Measurements from ENCODE around the gene NTSR1.

Gene NTSR1

DNA sequence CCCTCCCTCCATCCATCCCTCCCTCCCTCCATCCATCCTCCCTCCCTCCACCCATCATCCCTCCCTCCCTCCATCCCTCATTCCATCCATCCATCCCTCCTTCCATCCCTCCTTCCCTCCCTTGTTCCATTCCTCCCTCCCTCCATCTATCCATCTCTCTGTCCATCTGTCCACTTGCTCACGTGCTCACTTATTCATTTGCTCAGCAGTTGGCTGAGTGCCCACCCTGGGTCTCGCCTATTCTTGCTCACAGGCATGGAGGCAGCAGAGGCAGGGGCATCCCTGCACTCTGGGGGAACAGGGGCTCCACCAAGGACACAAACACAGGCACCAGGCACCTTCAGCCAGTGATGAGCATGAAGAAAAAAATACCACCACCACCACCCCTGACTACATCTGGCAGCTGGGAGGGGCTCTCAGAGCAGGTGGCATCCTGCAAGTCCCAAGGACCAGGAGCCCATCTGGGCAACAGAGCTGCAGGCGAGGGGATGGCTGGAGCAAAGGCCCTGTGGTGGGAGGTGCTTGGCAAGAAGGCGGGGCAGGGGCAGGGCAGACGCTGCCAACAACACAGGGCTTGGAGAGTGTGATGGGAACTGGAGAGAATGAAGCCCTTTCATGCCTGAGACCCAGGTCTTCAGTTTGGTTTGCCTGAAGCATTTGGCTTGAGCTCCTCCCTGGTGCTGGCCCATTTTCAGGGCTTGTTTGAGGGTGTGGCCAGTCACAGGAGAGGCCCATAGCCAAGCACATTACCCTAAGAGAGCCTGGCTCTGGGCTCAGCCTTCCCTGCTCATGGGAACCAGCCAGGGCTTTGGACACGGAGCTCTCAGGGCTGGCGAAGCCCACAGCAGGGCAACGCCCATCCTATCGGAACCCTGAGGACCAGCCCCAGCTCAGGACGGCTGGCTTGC lies 47.4 kb downstream of the NTSR1 start:
- DNase-seq (ENCODE audit: low read depth in 3 of 3) = no peak

DNA sequence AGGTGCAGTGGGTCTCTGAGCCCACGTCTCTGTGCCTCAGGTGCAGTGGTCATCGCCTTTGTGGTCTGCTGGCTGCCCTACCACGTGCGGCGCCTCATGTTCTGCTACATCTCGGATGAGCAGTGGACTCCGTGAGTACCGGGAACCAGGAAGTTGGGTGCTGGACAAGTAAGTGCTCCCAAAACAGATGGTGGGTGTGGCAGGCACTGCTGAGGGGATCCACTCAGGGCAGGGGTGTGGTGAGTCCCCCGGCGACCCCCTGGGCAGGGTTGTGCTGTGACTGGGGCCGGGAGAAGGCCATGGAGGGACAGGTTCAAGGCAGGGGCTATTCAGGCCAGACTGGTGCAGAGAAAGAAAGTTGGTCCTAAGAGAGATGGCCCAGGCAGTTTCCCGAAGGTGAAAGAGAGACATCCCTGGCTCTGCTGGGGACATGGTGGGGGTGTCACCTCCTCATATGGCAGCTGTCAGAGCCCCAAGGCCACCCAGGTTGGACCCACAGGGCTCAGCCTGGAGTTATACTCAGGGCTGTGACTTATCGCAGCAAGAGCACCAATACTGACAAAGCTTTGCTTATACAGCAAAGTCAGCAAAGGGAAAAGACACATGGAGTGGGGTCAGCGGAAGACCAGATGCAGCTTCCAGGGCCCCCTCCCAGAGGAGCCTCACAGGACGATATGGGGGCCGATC lies 49.7 kb downstream of the NTSR1 start:
- DNase-seq (ENCODE audit: low read depth in 3 of 3) = no peak

DNA sequence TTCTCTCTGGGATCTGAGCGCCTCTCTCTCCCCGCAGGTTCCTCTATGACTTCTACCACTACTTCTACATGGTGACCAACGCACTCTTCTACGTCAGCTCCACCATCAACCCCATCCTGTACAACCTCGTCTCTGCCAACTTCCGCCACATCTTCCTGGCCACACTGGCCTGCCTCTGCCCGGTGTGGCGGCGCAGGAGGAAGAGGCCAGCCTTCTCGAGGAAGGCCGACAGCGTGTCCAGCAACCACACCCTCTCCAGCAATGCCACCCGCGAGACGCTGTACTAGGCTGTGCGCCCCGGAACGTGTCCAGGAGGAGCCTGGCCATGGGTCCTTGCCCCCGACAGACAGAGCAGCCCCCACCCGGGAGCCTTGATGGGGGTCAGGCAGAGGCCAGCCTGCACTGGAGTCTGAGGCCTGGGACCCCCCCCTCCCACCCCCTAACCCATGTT lies 51.4 kb downstream of the NTSR1 start:
- DNase-seq (ENCODE audit: low read depth in 3 of 3) = no peak

DNA sequence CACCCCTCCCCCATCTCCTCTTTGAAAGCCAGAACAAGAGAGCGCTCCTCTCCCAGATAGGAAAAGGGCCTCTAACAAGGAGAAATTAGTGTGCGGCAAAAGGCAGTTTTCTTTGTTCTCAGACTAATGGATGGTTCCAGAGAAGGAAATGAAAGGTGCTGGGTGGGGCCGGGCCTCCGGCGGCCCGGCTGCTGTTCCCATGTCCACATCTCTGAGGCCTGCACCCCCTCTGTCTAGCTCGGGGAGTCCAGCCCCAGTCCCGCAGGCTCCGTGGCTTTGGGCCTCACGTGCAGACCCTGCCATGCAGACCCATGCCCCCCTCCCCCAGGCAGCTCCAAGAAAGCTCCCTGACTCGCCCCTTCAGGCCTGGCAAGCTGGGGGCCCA lies 51.8 kb downstream of the NTSR1 start:
- DNase-seq (ENCODE audit: low read depth in 3 of 3) = no peak

DNA sequence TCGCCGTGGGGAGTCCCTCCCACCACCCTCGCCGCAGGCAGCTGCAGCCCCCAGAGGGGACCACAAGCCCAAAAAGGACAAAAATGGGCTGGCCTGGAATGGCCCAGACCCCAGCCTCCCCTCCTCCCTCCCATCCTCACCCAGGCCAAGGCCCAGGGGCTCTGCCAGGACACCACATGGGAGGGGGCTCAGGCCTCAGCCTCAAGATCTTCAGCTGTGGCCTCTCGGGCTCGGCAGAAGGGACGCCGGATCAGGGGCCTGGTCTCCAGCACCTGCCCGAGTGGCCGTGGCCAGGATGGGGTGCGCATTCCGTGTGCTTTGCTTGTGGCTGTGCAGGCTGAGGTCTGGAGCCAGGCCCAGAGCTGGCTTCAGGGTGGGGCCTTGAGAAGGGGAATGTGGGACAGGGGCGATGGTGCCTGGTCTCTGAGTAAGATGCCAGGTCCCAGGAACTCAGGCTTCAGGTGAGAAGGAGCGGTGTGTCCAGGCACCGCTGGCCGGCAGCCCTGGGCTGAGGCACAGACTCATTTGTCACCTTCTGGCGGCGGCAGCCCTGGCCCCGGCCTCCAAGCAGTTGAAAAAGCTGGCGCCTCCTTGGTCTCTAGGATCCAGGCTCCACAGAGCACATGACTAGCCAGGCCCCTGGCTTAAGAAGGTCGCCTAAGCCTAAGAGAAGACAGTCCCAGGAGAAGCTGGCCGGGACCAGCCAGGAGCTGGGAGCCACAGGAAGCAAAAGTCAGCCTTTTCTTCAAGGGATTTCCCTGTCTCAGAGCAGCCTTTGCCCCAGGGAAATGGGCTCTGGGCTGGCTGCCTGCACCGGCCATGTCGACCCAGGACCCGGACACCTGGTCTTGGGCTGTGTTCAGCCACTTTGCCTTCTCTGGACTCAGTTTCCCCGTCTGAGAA lies 52.5 kb downstream of the NTSR1 start:
- DNase-seq (ENCODE audit: low read depth in 3 of 3) = no peak

DNA sequence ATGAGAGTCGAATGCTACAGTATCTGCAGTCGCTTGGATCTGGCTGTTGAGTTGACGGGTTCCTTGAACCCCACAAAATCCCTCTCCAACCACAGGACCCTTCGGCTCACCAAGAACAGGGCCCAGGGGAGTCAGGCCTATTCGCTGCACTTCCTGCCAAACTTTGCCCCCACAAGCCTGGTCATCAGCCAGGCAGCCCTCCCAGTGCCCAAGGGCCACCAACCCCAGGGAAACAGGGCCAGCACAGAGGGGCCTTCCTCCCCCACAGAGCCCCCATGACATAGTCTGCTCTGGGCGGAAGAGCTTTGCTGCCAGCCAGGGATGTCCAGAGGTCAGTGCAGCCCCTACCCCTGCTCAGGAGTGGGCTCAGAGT lies 53.1 kb downstream of the NTSR1 start:
- no peak for DNase-seq (ENCODE audit: low read depth in 3 of 3)

DNA sequence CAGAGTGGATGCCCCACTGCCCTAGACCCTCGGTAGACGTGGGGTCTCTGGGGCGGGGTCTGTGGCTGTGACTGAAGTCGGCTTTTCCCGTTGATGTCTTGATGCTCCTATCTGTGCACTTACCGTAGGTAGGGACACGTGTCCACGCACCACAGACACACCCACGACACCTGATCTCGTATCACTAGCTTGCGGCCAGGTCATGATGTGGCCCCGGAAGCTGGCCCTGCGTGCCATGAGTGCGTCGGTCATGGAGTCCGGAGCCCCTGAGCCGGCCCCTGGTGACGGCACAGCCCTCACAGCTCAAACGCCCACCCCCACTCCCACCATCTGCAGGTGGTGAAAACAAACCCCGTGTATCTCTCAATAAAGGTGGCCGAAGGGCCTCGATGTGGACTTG lies 53.7 kb downstream of the NTSR1 start:
- DNase-seq (ENCODE audit: low read depth in 3 of 3) = no peak

DNA sequence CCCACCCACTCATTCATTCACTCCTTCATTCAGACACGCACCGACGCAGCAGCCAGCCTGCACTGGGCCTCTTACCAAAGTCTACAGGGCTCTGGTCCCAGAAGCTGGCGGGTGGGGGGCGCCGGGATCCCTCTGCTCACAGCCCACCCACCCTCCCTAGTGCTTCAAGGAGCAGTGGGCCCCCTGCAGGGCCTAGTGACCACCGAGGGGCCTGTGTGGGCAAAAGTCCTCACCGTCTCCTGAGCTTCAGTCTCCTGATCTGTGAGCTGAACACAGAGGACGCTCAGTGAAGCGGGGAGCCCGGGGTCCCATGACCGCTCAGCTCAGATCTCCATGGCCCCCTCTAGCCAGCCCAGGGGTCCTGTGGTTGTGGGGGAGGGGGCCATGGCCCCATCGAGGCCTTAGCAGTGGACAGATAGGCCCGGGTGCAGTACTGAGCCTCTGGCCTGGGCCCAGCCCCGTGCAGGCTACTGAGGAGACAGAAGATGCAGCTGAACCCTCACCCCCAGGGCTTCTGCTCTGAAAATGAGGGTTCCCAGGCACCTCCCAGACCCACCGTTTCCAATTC lies 54.2 kb downstream of the NTSR1 start:
- no peak for DNase-seq (ENCODE audit: low read depth in 3 of 3)

DNA sequence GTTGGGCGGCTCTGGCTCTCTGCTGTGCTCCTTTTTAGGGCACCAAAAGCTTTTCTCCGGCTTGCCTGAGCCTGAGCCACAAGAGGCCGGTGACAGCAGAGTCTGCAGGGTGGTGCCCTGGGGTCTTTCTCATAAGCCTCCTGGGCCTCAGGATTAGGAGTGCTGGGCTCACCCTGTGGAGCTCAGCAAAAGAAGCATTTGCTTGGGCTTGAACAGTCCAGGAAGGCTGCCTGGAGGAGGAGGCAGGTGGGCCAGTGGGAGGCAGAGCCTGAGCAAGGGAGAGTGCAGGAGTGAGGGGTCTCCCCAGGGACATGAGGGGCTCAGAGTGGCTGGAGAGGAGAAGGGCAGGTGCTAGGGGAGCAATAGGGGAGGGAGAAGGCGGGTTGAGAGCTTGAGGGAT lies 54.8 kb downstream of the NTSR1 start:
- DNase-seq (ENCODE audit: low read depth in 3 of 3) = no peak

DNA sequence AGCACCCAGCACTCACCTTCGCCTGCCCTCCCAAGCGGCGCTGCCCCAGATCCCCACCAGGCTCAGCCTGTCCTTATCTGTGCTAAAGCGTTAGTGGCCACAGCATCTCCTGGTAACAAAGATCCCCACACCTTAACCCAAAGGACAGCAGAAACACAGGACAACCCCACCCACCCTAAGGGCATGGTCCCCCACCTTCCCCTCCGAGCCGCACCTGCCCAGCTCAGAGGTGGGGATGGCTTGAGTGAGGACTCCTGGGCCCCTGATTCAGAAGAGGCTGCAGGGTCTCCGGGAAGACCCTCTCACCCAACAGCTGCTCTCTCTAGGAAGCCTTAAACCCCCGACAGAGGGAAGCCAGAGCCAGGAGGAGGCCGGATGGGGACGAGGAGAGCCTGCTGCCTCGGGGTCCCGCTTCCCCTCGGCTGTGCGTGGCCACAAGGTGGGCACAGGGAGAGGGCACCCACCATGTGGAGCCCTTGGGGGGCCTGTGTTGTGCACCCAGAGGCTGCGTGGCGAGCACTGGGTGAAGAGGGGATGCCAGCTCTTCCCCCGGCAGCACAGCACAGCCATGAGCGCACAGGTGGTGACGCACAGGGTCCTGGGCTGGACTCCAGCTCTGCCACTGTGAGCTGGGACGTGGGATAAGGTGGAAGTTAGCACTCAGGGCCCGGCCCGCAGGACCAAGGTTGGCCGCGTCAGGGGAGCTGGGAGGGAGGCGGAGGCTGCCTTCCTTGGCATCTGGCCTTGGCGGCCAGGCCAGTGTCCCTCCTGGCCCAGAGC lies 55.7 kb downstream of the NTSR1 start:
- no peak for DNase-seq (ENCODE audit: low read depth in 3 of 3)

DNA sequence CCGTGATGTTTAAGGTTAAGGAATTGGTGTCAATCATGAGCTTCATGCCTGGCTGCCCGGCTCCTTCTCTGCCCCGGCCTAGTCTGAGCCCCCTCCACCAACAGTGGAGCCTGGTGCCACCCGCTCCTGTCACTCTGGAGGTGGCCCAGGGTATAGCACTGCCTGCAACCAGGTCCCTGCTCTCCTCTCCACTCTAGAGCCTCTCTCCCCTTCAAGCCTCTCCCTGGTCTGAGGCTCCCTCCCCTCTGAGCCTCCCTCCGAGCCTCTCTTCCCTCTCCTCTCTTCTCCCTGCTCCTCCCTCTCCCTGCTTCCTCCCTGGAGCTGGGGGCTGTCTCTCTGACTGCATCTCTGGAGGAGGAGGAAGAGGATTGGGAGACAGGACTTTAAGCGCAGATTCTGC lies 56.4 kb downstream of the NTSR1 start:
- no peak for DNase-seq (ENCODE audit: low read depth in 3 of 3)

DNA sequence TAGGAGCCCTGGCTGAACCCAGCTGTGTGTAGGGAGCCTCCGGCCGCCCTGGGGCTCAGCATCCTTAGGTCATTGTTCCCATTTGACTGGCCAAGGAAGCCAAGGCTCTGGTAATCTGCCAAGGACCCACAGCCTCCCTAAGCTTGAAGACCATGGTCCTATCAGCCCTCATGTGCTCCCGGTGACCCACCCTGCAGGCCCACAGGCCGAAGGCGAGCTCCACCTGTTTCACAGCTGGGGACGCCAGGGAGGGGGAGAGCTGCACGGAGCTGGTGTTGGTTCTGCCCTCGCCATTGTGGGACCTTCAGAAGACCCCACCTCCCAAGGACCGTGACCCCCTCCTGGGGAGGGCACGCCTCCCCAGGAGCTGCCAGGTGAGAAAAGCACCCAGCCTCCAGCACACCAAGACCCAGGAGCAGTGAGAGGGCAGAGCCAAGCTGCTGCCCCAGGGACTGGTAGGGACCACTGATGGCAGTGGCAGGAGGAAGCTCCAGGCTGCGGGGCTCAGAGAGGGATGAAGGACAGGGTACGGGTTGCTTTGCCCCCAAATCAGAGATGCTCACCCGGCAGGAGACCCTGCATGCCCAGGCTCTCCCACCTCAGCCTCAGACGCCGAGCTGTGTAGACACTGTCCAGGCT lies 56.9 kb downstream of the NTSR1 start:
- DNase-seq (ENCODE audit: low read depth in 3 of 3) = no peak

DNA sequence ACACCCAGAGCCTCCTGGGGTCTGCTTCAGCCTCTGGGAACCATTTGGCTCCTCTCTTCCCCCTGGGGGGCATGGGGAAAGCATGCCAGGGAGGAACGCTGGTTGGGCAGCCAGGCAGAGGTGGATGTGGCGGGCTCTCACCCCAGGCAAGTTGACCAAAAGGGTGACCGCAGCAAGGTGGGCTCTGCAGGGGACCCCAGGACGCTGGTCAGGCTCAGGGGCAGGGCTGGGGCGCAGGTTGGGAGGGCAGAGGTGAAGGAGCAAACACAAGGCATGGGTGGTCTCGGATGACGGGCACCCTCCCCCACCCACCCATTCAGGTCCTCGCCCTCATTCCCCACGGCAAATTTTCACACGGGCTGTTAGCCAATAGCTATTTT lies 57.4 kb downstream of the NTSR1 start:
- no peak for DNase-seq (ENCODE audit: low read depth in 3 of 3)

DNA sequence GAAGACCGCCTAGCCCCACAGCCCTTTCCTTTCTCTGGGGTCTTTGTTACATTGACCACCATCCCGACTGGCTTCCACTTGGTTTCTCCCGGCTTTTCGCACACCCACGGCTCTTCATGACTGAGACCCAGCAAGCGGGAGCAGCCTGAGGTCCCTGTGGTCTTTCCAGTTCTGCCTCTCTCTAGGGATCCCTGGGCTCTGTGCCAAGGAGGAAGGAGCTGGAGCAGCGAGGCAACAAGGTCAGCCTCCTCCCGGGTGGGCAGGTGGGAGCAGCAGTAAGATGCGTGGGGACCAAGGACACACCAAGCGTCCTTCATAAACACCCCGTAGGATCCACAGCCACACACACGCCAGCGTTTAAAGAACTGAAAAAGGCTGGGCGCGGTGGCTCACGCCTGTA lies 58.1 kb downstream of the NTSR1 start:
- no peak for DNase-seq (ENCODE audit: low read depth in 3 of 3)

DNA sequence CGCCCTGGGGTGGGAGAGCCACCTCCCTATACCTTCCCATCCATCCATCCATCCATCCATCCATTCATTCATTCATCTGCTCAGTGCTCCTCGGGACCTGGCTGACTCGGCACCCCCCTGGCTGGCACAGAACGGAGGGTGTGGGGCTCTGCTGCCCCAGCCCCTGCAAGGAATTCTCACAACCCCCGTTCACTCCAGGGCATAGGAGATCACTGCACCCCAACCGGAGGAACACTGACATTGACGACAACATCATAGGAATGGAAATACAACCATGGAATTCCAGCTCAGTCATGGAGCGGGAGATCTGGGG lies 59.6 kb downstream of the NTSR1 start:
- no peak for DNase-seq (ENCODE audit: low read depth in 3 of 3)

DNA sequence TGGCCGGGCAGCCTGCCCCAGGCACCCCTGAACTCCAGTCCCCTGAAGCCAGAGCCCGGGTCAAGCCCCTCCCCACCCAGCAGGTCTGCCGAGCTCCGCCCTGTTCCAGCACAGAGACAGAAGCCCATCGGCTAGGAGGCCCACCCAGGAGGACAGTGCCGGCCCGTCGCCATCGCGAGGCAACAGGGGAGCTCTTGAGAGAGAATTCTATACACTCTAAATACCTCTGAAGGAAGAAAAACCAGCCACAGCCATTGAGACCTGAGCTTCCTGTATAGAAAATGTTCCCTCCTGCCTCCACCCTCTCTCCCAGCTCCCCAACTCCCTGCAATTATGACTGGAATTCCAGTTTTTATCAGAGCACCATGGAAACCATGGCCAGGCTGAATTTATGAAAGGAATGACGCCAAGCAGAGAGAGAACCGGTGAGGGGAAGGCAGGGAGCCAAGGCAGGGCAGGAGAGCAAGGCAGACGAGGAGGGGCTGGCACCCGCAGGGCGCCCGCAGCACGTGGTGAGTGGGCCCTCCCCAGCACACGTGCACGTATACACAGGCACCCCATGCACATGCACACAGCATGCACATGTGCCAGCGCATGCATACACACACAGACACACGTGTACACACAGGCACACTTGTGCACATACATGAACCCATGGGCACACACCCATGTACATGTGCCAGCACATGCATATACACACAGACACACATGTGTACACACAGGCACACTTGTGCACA lies 60.1 kb downstream of the NTSR1 start:
- DNase-seq (ENCODE audit: low read depth in 3 of 3) = no peak

DNA sequence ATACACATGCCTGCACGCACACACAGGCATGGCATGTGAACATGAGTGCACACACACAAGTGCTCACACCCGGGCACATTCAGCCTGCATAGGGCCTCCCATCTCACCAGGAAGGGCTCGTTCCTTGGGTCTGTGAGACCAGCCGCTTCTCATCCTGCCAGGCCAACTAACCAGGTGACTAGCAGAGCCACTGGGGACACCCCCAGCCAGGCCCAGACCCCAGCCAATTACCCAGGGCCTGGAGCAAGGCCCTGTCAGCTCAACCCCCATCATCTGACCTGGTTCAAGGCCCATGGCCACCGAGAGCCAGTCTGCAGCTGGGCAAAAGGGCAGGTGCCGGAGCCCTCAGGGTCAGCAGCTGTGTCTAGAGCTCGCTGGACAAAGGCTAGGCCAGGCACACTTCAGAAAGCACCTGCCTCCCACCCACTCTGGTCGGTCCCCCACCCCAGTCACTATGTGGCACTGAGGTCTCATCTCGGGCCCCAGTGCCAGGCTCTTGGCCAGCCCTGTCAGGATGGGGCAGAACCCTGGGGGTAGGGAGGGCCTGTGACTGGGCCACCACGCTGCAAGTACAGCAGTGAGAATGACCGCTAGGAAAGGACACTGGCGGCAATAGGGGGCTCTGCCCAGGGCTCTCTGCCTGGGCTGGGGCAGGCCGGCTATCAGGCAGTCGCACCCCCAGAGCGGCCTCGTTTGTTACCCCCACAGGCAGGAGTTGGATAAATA lies 60.9 kb downstream of the NTSR1 start:
- no peak for DNase-seq (ENCODE audit: low read depth in 3 of 3)

DNA sequence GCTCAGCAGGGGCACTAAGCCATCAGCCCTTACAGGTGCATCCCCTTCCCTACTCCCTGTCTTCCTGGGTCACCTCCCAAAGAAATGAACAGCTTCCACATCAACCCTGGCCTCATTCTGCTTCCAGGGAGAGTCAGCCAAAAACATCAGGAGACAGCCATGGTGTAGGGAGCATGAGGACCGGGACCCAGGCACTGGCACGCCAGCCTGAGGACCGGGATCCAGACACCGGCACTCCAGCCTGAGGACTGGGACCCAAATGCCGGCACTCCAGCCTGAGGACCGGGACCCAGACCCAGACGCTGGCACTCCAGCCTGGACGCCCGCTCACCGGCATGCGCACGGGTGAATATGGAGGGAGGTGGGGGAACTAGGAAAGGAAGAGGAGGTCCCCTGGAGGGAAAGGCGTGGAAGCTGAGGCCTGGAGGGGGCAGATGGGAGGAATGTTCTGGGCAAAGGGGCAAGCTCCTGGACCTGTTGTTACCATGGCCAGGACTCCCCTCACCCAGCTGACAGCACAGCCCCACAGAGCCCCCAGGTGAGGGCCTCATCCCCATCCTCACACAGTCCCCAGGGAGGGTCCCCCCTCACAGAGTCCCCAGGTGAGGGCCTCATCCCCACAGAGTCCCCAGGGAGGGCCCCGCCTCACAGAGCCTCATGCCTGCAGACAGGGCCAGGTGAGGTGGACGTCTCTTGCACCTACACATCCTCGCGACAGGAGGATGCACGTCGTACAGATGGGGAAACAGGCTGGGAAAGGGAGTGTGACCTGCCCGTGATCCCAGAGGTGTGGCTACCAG lies 61.7 kb downstream of the NTSR1 start:
- DNase-seq (ENCODE audit: low read depth in 3 of 3) = no peak

DNA sequence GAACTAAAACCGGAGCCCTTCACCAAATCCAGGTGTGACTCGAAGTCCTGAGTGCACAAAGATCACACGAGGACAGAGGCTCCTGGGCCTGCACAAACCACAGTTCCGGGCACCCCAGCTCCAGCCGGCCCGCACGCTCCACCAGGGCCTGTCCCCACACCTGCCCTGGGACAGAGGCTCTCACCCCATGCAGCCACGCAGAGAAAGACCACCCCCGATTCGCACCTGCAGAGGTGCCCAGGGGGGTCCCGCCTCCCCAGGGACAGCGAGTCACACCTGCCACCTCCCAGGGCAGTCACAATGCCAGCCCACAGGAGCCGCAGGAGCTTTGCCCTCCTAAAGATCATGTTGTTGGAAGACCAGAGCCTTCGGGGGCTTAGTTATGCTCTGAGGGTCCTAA lies 62.3 kb downstream of the NTSR1 start:
- DNase-seq (ENCODE audit: low read depth in 3 of 3) = no peak

All from stimulated activated CD4-positive, alpha-beta T cell treated with anti-CD3 and anti-CD28 coated beads, TNF-alpha, amount 100 ng/mL, for 24 hours (primary cell).